Right atrium auricular region (tissue), 2 donors: Measurements from ENCODE around the gene ARMC8. TPM values are rescaled to one million over a fixed set of nuclear protein-coding genes. Genes with fewer than 3 reads are reported as not detected.

Source experiments
- DNase-seq: peaks from one replicate; pipeline ENCODE4 v3.0.0-alpha.2; 2019; ENCODE audit warnings: low spot score
- H3K27ac ChIP-seq, 2 donors: fragments of 200-600 bp; sonication (generic); 1 replicate in 1 of 2; 2 replicates in 1 of 2; pipeline ENCODE4 v1.5.1; 2016 to 2019
- H3K27me3 ChIP-seq, 2 donors: fragments of 200-600 bp; sonication (generic); one replicate each; pipeline versions ENCODE4 v1.5.1 to v1.6.0; 2017 to 2019
- H3K36me3 ChIP-seq: fragments of 200-600 bp; sonication (generic); one replicate; pipeline ENCODE4 v1.5.1; 2016
- H3K4me1 ChIP-seq, 2 donors: fragments of 200-600 bp; sonication (generic); one replicate each; pipeline versions ENCODE4 v1.5.1 to v1.6.0; 2017 to 2019
- H3K4me3 ChIP-seq, 2 donors: fragments of 200-600 bp; sonication (generic); 1 replicate in 1 of 2; 2 replicates in 1 of 2; pipeline ENCODE4 v1.5.1; 2017 to 2019; ENCODE audit warnings: mild to moderate bottlenecking in 1 of 2, moderate library complexity in 1 of 2
- H3K9me3 ChIP-seq, 2 donors: fragments of 200-600 bp; sonication (generic); one replicate each; pipeline ENCODE4 v1.5.1; 2019
- CTCF ChIP-seq, 2 donors: fragments of 200-600 bp; sonication (generic); IDR thresholded peaks; one replicate each; pipeline ENCODE4 v1.5.1; 2019; ENCODE audit warnings: antibody characterized with exemption in 2 of 2
- total RNA-seq, 2 donors: library from RNA; depleted of rRNA; stranded (reverse); fragments of >200 nt; gene quantifications; one replicate each; pipeline ENCODE4 v1.1.0, GENCODE V29; 2016

Gene ARMC8
- total RNA-seq, 2 donors from 2014 or later: 28.6 to 33.8 TPM

- H3K4me1 ChIP-seq: no peaks in the 10 kb centered on the region
- H3K36me3 ChIP-seq: peaks cover 22% of the 10 kb centered on the region
- H3K9me3 ChIP-seq: no peaks in the 10 kb centered on the region
- no peak for DNase-seq
- no peak overlapping the region for H3K4me3 ChIP-seq
- no peak overlapping the region for H3K27ac ChIP-seq
- no peak for TF ChIP-seq CTCF (IDR thresholded peaks at IDR 0.05)
- H3K27me3 ChIP-seq: no peaks in the 10 kb centered on the region
These were observed 94.5 kb downstream of the ARMC8 start for GRCh38 chr3:138281561-138281960.

GRCh38 chr3:138282836-138283235 lies 95.7 kb downstream of the ARMC8 start:
- peaks cover 34% of the 10 kb centered on the region for H3K36me3 ChIP-seq

GRCh38 chr3:138284079-138284478 lies 97.0 kb downstream of the ARMC8 start:
- DNase-seq: no peak
- peaks cover 46% of the 10 kb centered on the region for H3K36me3 ChIP-seq
- H3K4me3 ChIP-seq: no peak overlapping the region
- no peak for TF ChIP-seq CTCF (IDR thresholded peaks at IDR 0.05)
- no peaks in the 10 kb centered on the region for H3K4me1 ChIP-seq
- H3K9me3 ChIP-seq: no peaks in the 10 kb centered on the region
- H3K27ac ChIP-seq: no peak overlapping the region
- no peaks in the 10 kb centered on the region for H3K27me3 ChIP-seq

More at GRCh38 chr3:138282836-138283235, 95.7 kb downstream of the ARMC8 start:
- Histone ChIP-seq H3K9me3 (no peaks in the 10 kb centered on the region), H3K27me3 (no peaks in the 10 kb centered on the region), H3K4me3 (no peak overlapping the region), H3K27ac (no peak overlapping the region), H3K4me1 (no peaks in the 10 kb centered on the region)
- no peak for TF ChIP-seq CTCF (IDR thresholded peaks at IDR 0.05)
- DNase-seq: no peak

- no peak overlapping the region for H3K27ac ChIP-seq
- no peak for DNase-seq
- H3K4me3 ChIP-seq: no peak overlapping the region
- H3K9me3 ChIP-seq: no peaks in the 10 kb centered on the region
- peaks cover 54% of the 10 kb centered on the region for H3K36me3 ChIP-seq
- no peaks in the 10 kb centered on the region for H3K4me1 ChIP-seq
- no peak for TF ChIP-seq CTCF (IDR thresholded peaks at IDR 0.05)
- H3K27me3 ChIP-seq: no peaks in the 10 kb centered on the region
These were observed 97.9 kb downstream of the ARMC8 start for GRCh38 chr3:138284957-138285477.

- TF ChIP-seq CTCF (IDR thresholded peaks at IDR 0.05): no peak
- Histone ChIP-seq H3K27me3 (no peaks in the 10 kb centered on the region), H3K4me3 (no peak overlapping the region), H3K36me3 (peaks cover 92% of the 10 kb centered on the region), H3K9me3 (no peaks in the 10 kb centered on the region), H3K27ac (no peak overlapping the region), H3K4me1 (no peaks in the 10 kb centered on the region)
- DNase-seq: no peak
These were observed 102.2 kb downstream of the ARMC8 start for GRCh38 chr3:138289260-138289659.

GRCh38 chr3:138289701-138290100 lies 102.6 kb downstream of the ARMC8 start:
- H3K9me3 ChIP-seq: no peaks in the 10 kb centered on the region

More at GRCh38 chr3:138289701-138290100, 102.6 kb downstream of the ARMC8 start:
- no peaks in the 10 kb centered on the region for H3K27me3 ChIP-seq
- peaks cover 88% of the 10 kb centered on the region for H3K36me3 ChIP-seq
- no peak overlapping the region for H3K27ac ChIP-seq
- DNase-seq: no peak
- no peaks in the 10 kb centered on the region for H3K4me1 ChIP-seq
- no peak for TF ChIP-seq CTCF (IDR thresholded peaks at IDR 0.05)
- H3K4me3 ChIP-seq: no peak overlapping the region
